Measurements from ENCODE around the gene B4GAT1. TPM values are rescaled to one million over a fixed set of nuclear protein-coding genes. Genes with fewer than 3 reads are reported as not detected.

Gene B4GAT1
- total and polyA plus RNA-seq, 2 of the 13 experiments (the other 11 are each of a cell fraction or from before 2014, with no cell fraction given) = 40.4 to 109 TPM

DNA sequence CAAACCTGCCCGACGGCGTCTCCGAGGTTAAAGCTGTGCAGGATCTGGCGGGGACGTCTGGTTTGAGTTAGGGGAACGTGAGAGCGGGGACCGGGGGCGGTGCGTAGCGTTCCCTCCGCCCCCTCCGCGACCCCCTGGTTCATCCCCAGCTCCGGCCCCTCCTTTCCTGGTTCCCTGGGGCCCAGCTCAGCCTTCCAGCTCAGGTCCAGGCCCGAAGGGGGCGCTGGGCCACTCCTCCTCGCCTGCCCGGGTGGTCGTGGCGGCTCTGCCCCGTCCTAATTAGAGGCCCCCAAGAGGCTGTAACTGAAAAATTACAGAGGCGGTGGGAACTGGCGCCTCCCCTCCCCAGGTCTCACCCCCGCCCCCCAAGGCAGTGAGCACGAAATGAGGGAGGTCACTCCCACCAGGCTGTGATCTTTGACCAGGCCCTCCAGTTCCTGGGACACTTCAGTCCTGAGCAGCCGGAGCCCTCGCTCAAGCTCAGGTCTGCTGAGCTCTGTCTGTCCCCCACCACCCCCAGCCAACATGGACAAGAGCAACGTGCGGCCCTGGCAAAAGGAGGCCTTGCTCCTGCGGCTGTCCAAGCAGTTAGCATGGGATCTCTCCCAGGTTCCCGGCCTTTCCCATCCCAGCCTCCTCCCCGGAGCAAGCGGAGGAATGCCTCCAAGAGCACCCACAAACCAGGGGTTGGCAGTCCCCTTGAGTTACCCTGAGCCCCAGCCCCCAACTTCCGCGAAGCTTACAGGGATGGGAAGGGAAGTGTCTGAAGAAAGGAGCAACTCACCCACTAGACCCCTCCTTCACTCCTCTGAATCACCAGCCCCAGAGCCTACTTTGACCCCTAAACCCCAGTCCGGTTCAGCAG, 33.9 kb downstream of the B4GAT1 start (continued):
- TF ChIP-seq ZNF3 (CRISPR knock-in tag; IDR thresholded peaks at IDR 0.05) (no peak), MXI1 (IDR thresholded peaks at IDR 0.05; ENCODE audit: borderline replicate concordance, low read depth, low read length) (0 out of 3 replicates have a peak, but pooled peaks have one; percentile 0), MAF1 (CRISPR knock-in tag; IDR thresholded peaks at IDR 0.05; ENCODE audit: borderline replicate concordance) (no peak), RXRA (CRISPR knock-in tag; IDR thresholded peaks at IDR 0.05) (no peak; the same call in 1 of the 2 replicates), ZNF225 (CRISPR knock-in tag; IDR thresholded peaks at IDR 0.05) (0 out of 2 replicates have a peak, but pooled peaks have one; percentile 26), RXRB (CRISPR knock-in tag; IDR thresholded peaks at IDR 0.05; ENCODE audit: borderline replicate concordance) (no peak), ETV6 (CRISPR knock-in tag; conservative IDR thresholded peaks at IDR 0.05) (0 out of 2 replicates have a peak, but pooled peaks have one; percentile 17), CCAR2 (optimal IDR thresholded peaks at IDR 0.05; ENCODE audit: low read depth, low read length) (no peak), TAF1 (CRISPR knock-in tag; IDR thresholded peaks at IDR 0.05) (peak; percentile 44; the same call in 1 of the 2 replicates), ZFP62 (CRISPR knock-in tag; IDR thresholded peaks at IDR 0.05) (no peak), GABPB1 (CRISPR knock-in tag; IDR thresholded peaks at IDR 0.05) (peak; percentile 9; the same call in 1 of the 2 replicates)
- TF ChIP-seq, protein P1, sequence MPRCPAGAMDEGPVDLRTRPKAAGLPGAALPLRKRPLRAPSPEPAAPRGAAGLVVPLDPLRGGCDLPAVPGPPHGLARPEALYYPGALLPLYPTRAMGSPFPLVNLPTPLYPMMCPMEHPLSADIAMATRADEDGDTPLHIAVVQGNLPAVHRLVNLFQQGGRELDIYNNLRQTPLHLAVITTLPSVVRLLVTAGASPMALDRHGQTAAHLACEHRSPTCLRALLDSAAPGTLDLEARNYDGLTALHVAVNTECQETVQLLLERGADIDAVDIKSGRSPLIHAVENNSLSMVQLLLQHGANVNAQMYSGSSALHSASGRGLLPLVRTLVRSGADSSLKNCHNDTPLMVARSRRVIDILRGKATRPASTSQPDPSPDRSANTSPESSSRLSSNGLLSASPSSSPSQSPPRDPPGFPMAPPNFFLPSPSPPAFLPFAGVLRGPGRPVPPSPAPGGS (CRISPR knock-in tag; IDR thresholded peaks at IDR 0.05) = 0 out of 2 replicates have a peak, but pooled peaks have one; percentile 7
- TF ChIP-seq, protein P2, sequence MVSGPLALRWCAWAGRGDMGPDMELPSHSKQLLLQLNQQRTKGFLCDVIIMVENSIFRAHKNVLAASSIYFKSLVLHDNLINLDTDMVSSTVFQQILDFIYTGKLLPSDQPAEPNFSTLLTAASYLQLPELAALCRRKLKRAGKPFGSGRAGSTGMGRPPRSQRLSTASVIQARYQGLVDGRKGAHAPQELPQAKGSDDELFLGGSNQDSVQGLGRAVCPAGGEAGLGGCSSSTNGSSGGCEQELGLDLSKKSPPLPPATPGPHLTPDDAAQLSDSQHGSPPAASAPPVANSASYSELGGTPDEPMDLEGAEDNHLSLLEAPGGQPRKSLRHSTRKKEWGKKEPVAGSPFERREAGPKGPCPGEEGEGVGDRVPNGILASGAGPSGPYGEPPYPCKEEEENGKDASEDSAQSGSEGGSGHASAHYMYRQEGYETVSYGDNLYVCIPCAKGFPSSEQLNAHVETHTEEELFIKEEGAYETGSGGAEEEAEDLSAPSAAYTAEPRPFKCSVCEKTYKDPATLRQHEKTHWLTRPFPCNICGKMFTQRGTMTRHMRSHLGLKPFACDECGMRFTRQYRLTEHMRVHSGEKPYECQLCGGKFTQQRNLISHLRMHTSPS (CRISPR knock-in tag; IDR thresholded peaks at IDR 0.05; ENCODE audit: low read depth) = peak; percentile 29; the same call in 1 of the 2 replicates
- TF ChIP-seq, protein P3, sequence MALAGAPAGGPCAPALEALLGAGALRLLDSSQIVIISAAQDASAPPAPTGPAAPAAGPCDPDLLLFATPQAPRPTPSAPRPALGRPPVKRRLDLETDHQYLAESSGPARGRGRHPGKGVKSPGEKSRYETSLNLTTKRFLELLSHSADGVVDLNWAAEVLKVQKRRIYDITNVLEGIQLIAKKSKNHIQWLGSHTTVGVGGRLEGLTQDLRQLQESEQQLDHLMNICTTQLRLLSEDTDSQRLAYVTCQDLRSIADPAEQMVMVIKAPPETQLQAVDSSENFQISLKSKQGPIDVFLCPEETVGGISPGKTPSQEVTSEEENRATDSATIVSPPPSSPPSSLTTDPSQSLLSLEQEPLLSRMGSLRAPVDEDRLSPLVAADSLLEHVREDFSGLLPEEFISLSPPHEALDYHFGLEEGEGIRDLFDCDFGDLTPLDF (CRISPR knock-in tag; IDR thresholded peaks at IDR 0.05) = no peak
- TF ChIP-seq, protein P4, sequence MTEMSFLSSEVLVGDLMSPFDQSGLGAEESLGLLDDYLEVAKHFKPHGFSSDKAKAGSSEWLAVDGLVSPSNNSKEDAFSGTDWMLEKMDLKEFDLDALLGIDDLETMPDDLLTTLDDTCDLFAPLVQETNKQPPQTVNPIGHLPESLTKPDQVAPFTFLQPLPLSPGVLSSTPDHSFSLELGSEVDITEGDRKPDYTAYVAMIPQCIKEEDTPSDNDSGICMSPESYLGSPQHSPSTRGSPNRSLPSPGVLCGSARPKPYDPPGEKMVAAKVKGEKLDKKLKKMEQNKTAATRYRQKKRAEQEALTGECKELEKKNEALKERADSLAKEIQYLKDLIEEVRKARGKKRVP (CRISPR knock-in tag; IDR thresholded peaks at IDR 0.05) = no peak
- TF ChIP-seq, protein P5, sequence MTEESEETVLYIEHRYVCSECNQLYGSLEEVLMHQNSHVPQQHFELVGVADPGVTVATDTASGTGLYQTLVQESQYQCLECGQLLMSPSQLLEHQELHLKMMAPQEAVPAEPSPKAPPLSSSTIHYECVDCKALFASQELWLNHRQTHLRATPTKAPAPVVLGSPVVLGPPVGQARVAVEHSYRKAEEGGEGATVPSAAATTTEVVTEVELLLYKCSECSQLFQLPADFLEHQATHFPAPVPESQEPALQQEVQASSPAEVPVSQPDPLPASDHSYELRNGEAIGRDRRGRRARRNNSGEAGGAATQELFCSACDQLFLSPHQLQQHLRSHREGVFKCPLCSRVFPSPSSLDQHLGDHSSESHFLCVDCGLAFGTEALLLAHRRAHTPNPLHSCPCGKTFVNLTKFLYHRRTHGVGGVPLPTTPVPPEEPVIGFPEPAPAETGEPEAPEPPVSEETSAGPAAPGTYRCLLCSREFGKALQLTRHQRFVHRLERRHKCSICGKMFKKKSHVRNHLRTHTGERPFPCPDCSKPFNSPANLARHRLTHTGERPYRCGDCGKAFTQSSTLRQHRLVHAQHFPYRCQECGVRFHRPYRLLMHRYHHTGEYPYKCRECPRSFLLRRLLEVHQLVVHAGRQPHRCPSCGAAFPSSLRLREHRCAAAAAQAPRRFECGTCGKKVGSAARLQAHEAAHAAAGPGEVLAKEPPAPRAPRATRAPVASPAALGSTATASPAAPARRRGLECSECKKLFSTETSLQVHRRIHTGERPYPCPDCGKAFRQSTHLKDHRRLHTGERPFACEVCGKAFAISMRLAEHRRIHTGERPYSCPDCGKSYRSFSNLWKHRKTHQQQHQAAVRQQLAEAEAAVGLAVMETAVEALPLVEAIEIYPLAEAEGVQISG (CRISPR knock-in tag; IDR thresholded peaks at IDR 0.05) = 0 out of 2 replicates have a peak, but pooled peaks have one; percentile 2
- TF ChIP-seq, protein P6, sequence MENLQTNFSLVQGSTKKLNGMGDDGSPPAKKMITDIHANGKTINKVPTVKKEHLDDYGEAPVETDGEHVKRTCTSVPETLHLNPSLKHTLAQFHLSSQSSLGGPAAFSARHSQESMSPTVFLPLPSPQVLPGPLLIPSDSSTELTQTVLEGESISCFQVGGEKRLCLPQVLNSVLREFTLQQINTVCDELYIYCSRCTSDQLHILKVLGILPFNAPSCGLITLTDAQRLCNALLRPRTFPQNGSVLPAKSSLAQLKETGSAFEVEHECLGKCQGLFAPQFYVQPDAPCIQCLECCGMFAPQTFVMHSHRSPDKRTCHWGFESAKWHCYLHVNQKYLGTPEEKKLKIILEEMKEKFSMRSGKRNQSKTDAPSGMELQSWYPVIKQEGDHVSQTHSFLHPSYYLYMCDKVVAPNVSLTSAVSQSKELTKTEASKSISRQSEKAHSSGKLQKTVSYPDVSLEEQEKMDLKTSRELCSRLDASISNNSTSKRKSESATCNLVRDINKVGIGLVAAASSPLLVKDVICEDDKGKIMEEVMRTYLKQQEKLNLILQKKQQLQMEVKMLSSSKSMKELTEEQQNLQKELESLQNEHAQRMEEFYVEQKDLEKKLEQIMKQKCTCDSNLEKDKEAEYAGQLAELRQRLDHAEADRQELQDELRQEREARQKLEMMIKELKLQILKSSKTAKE (CRISPR knock-in tag; IDR thresholded peaks at IDR 0.05; ENCODE audit: borderline replicate concordance) = no peak
